Parathyroid adenoma (tissue), 2 donors: ENCODE data around the gene DCDC2C.

Source experiments
- H2AFZ ChIP-seq: fragments of 300-600 bp; sonication (generic); one replicate; pipeline ENCODE4 v1.7.0; 2017; ENCODE audit warnings: antibody characterized with exemption, mild to moderate bottlenecking
- H3K27ac ChIP-seq: fragments of 300-600 bp; sonication (generic); one replicate; pipeline ENCODE4 v1.7.0; 2017
- H3K27me3 ChIP-seq: fragments of 300-600 bp; sonication (generic); one replicate; pipeline ENCODE4 v1.7.0; 2017; ENCODE audit warnings: low read length; ENCODE audit not compliant: control insufficient read depth, insufficient read depth
- H3K36me3 ChIP-seq: fragments of 300-600 bp; sonication (generic); one replicate; pipeline ENCODE4 v1.7.0; 2017; ENCODE audit warnings: low read length; ENCODE audit not compliant: control insufficient read depth, insufficient read depth
- H3K4me1 ChIP-seq: fragments of 300-600 bp; sonication (generic); one replicate; pipeline ENCODE4 v1.7.0; 2017; ENCODE audit warnings: control low read depth
- H3K4me2 ChIP-seq: fragments of 300-600 bp; sonication (generic); one replicate; pipeline ENCODE4 v1.7.0; 2017; ENCODE audit warnings: low read length
- H3K4me3 ChIP-seq: fragments of 300-600 bp; sonication (generic); one replicate; pipeline ENCODE4 v1.7.0; 2017; ENCODE audit warnings: low read depth, low read length
- H3K79me2 ChIP-seq: fragments of 300-600 bp; sonication (generic); one replicate; pipeline ENCODE4 v1.7.0; 2017; ENCODE audit warnings: control low read depth
- H3K9ac ChIP-seq: fragments of 300-600 bp; sonication (generic); one replicate; pipeline ENCODE4 v1.7.0; 2017; ENCODE audit warnings: mild to moderate bottlenecking
- H3K9me3 ChIP-seq: fragments of 300-600 bp; sonication (generic); one replicate; pipeline ENCODE4 v1.7.0; 2017; ENCODE audit warnings: low read length; ENCODE audit not compliant: control insufficient read depth
- TF ChIP-seq, protein P1 (sequence below): fragments of 300-600 bp; sonication (generic); IDR thresholded peaks from one replicate; pipeline ENCODE4 v1.7.0; 2017; ENCODE audit warnings: antibody characterized with exemption, mild to moderate bottlenecking
- donor health status: primary hyperparathyroidism.

DCDC2C gene

DNA sequence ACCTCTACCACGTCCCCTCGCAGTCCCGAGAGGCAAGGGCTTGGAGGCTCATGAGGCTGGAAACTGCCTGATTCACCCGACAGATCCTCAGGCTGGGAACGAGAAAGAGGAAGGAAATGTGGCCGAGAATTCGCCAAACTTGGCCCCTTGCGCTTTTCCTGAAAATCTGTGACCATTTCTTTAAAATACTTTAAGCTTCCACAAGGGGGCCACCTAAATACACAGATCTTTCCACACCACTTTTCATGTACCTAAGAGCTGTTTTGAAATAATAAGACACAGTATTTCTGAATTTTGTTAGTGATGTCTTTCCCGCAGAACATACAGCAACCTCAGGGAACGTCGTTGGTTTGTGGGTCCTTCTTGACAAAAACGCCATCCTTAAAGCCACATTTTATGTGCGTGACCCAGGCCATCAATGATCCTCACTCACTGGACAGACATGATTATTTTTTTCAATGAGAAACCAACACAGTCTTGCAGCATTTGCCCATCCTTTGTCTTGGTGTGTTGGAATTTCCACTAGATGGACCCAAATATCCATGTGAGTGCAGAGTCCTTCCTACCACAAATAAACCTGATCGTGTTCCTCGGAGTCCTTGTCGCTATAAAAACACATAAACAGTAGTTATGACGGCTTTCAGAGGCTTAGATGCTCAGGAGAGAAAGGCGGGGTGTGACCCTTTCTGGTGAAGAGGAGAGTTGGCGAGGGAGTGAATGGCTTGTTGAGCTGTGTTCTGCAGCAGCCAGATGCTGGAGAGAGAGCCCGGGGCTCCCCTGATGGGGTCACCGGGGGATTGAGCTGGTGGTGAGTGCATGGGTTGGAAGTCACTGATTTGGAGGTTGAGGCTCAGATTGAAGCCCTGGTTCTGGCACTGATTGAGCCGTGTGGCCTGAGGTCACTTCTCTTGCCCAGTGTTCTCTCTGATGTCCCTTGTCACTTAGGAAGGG, 25.0 kb downstream of the DCDC2C start:
- H3K4me3 ChIP-seq, result no peak overlapping the region

DNA sequence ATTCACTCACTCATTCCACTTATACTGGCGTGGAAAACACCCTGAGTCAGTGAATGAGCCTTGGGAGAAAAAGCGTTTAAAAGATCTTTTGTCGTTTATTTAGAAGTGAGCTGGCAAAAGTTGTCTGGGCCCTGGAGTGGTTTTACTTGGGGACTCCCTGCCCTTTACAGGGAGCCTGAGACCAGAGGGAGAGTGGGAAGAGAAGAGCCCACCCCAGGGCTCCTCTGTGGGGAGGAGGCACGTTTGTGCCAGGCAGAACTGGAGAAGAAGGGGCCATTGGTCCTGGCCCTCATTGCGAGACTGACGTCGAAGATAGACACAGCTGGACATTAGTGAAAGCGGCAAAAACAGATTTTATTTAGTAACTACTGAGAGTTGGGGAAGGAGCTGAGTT, 25.7 kb downstream of the DCDC2C start:
- no peaks in the 10 kb centered on the region for H3K4me1 ChIP-seq
- no peaks in the 10 kb centered on the region for H3K27me3 ChIP-seq
- no peak overlapping the region for H3K9ac ChIP-seq
- no peaks in the 10 kb centered on the region for H3K36me3 ChIP-seq
- no peaks in the 10 kb centered on the region for H3K79me2 ChIP-seq
- H2AFZ ChIP-seq, result no peak overlapping the region
- H3K4me3 ChIP-seq, result no peak overlapping the region
- H3K4me2 ChIP-seq, result no peak overlapping the region
- no peak overlapping the region for H3K27ac ChIP-seq
- H3K9me3 ChIP-seq, result no peaks in the 10 kb centered on the region
- TF ChIP-seq, protein P1, sequence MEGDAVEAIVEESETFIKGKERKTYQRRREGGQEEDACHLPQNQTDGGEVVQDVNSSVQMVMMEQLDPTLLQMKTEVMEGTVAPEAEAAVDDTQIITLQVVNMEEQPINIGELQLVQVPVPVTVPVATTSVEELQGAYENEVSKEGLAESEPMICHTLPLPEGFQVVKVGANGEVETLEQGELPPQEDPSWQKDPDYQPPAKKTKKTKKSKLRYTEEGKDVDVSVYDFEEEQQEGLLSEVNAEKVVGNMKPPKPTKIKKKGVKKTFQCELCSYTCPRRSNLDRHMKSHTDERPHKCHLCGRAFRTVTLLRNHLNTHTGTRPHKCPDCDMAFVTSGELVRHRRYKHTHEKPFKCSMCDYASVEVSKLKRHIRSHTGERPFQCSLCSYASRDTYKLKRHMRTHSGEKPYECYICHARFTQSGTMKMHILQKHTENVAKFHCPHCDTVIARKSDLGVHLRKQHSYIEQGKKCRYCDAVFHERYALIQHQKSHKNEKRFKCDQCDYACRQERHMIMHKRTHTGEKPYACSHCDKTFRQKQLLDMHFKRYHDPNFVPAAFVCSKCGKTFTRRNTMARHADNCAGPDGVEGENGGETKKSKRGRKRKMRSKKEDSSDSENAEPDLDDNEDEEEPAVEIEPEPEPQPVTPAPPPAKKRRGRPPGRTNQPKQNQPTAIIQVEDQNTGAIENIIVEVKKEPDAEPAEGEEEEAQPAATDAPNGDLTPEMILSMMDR, result no peak

More for the DNA sequence above, 25.0 kb downstream of the DCDC2C start:
- no peaks in the 10 kb centered on the region for H3K36me3 ChIP-seq
- H3K27me3 ChIP-seq, result no peaks in the 10 kb centered on the region
- TF ChIP-seq, protein P1, result peak; percentile 52
- H2AFZ ChIP-seq, result peak overlapping the region; percentile 47
- no peak overlapping the region for H3K9ac ChIP-seq
- H3K9me3 ChIP-seq, result no peaks in the 10 kb centered on the region
- H3K27ac ChIP-seq, result no peak overlapping the region
- no peaks in the 10 kb centered on the region for H3K79me2 ChIP-seq
- no peaks in the 10 kb centered on the region for H3K4me1 ChIP-seq
- no peak overlapping the region for H3K4me2 ChIP-seq

DNA sequence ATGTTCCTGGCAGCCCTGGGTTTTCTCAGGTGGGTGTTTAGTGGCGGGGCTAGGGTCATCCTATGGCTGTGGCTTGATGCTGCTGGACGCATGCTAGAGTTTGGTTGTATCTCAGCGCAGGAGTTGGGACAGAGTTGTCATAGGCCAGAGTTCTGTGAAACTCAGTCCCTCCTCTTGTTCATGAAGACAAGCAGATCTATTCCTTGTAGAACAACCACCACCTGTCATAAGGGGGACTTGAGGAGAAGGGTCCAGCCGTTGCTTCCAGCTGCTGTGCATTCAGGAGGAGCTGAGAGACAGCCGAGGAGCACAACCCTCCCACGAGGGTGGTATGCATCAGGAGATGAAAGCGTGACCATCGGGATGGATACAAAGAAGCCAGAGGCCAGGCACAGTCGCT, 26.4 kb downstream of the DCDC2C start:
- Histone ChIP-seq H3K9ac (no peak overlapping the region), H3K4me1 (no peaks in the 10 kb centered on the region), H3K27ac (no peak overlapping the region), H3K4me2 (no peak overlapping the region), H3K36me3 (no peaks in the 10 kb centered on the region), H3K79me2 (no peaks in the 10 kb centered on the region), H3K27me3 (no peaks in the 10 kb centered on the region), H3K4me3 (no peak overlapping the region), H2AFZ (no peak overlapping the region), H3K9me3 (no peaks in the 10 kb centered on the region)
- TF ChIP-seq, protein P1, result no peak

DNA sequence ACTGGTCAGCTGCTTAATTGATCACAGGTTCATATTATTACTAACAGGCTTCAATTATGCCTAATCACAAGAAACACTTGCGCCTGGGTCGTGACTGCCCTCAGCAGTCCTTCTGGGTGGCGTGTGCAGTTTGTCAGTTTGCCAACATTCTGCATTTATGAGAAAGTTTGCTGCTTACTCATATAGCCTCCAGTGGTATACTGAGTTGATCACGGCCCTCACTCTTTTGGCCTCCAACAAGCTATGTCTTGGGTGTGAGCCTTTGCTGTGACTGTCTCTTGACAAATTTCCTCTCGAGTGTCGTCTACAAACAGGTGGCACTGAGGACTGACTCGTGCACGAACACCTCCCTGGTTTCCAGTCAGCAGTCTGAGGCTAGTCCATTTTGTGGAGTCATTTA, 27.3 kb downstream of the DCDC2C start:
- TF ChIP-seq, protein P1, result no peak
- H3K9me3 ChIP-seq, result no peaks in the 10 kb centered on the region
- no peak overlapping the region for H3K4me3 ChIP-seq
- H2AFZ ChIP-seq, result no peak overlapping the region
- no peaks in the 10 kb centered on the region for H3K4me1 ChIP-seq
- H3K27me3 ChIP-seq, result no peaks in the 10 kb centered on the region
- H3K36me3 ChIP-seq, result no peaks in the 10 kb centered on the region
- no peak overlapping the region for H3K27ac ChIP-seq
- H3K9ac ChIP-seq, result no peak overlapping the region
- H3K79me2 ChIP-seq, result no peaks in the 10 kb centered on the region
- no peak overlapping the region for H3K4me2 ChIP-seq

DNA sequence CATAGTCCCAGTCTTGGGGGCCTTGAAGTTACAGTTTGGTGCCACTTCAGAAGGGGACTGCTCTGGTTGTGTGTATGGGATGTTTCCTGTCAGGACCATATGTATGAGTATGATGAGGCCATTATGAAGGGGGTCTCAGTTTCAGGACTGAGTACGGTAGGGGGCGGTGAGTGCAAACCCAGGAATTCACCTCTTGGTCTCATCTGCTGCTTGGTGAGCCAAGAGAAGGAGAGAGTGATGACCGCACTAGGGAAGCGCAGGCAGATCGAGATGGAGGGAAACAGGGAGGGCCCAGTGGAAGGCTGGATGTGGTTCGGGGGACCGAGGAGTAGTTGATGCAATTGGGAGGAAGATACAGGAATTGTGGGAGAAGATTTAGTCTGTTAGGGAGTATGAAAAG, 28.5 kb downstream of the DCDC2C start:
- no peak overlapping the region for H3K4me2 ChIP-seq
- TF ChIP-seq, protein P1, result no peak
- H3K27me3 ChIP-seq, result no peaks in the 10 kb centered on the region
- H3K27ac ChIP-seq, result no peak overlapping the region
- no peaks in the 10 kb centered on the region for H3K9me3 ChIP-seq
- H3K4me1 ChIP-seq, result no peaks in the 10 kb centered on the region
- H2AFZ ChIP-seq, result no peak overlapping the region
- no peak overlapping the region for H3K9ac ChIP-seq
- H3K36me3 ChIP-seq, result no peaks in the 10 kb centered on the region
- no peak overlapping the region for H3K4me3 ChIP-seq
- no peaks in the 10 kb centered on the region for H3K79me2 ChIP-seq
